DMS114 treated with DMSO at 0.1 percent for 48 hours (cell line): Measurements from ENCODE around the gene TMEM114.

Experiments used
- DNase-seq: peaks from one replicate; lab custom pipeline; 2025; ENCODE audit not compliant: unreplicated experiment; lab: John Stamatoyannopoulos, UW

Gene TMEM114

DNA sequence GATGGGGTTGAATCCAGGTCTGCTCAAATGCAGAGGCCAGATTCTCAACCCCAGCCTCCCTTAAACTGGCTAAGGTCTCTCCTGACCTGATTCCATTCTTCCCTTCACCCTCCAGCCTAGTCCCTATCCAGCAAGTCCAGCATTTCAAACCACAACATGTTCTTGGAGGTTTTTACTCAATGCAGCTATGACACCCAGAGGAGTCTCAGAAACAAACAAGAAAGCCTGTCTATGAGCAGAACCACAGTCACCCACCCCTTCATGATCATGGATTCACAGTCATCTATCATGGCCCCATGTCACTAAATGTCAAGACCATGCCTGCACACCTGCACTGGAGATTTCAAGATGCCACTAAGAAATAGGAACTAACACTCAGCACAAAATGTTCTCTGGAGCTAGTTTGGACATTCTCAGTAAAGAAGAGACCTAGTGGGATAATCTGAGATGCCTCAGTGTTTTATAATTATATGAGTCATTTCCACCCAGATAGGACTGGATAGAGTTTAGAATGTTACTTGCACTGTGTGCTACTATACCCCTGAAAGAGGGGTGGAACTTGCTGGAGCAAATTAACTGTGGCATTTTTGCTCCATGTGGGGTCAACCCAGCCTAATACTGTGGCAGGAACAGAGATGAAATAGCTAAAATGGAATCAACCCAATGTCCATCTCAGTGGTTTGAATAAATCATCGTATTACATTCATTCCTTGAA lies 21.7 kb upstream of the TMEM114 start:
- DNase-seq, result no peak

DNA sequence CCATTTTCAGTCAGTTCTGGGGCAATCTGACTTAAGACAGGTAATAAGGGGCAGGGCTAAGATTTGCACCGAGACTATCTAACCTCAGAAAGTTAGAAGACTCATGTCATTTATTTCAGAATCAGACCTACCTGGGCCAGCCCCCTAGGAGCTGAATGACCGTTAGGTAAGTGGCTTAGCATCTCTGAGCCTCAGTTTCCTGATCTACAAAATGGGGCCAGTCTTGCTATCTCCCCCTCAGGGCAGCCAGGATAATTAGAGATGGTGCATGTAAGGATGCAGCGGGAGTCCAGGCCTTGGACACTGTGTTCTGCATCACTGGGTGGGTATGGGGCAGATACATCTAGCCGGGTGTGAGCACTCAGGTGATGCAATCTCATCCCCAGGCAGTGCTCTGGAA lies 20.8 kb upstream of the TMEM114 start:
- no peak for DNase-seq

DNA sequence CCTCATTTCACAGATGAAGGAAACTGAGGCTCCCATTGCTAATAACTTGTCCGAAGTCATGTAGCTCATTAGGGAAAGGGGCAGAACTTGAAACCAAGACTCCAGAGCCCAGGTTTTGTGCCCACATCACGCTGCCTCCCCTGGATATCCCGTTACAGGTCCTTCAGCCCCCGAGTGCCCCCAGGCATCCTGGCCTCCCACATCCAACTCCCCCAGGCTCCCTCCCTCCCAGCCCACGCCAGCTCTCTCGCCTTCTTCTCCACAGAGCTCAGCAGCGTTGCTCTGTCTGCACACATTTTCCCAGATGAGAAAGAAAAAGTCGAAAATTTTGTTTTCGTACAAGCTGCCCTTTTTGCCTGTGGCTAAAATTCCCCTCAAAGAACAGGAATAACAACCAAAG lies 16.9 kb upstream of the TMEM114 start:
- DNase-seq, result no peak

DNA sequence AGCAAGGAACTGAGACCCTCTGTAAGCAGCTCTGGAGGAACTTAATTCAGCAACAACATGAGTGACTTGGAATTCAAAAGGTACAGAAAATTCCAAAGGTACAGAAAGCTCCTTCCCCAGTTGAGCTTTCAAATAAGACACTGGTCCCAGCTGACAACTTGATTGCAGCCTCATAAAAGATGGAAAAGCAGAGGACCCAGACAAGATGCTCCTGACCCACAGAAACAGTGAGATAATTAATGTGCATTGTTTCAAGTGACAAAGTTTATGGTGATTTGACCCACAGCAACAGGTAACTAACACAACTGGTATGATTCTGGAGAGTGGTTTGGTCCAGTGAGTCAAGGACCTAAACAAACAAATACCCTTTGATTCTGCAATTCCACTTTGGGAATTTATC lies 15.2 kb upstream of the TMEM114 start:
- no peak for DNase-seq

DNA sequence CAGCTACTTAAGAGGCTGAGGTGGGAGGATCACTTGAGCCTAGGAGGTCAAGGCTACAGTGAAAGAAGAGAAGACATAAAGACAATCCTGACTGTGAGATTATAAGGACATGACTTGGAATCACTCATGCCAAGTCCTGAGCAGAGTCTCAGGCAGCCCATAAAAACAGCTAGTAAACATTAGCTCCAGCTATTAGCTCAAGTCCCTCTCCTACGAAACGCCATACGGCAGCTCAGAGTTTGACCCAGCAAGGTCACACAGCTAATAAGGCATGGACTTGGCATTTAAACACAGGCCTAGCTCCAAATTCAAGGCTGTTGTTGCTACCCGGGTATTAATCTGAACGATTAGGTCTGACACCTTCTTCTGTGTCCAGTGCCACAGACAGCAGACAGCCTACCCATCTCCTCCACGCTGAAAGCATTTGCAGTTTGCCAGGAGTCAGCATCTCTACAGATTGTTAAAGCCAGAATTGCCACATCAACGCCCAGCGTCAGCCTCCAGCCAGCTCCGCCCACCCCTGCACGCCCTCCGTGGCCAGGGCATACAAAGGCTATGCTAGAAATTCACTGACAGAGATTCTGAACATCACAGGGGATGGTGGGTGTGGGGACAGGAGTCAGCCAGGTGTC lies 9.9 kb upstream of the TMEM114 start:
- no peak for DNase-seq

DNA sequence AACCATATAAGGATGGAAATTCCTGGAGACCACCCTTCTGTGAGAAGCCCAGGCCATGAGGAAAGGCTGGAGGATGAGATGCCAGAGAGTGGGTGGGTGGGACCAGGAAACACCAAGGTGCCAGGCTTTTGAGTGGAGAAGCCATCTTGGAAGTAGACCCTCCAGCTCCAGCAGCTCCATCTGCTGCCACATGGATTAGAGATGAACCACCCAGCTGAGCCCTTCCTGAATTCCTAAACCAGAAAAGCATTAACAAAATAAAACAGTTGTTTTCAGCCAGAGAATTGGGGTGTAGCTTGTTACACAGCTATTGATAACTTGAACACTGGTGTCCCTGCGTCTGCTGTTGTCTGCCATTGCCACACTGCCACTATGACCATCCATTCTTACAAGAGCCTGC lies 6.3 kb upstream of the TMEM114 start:
- DNase-seq, result no peak

DNA sequence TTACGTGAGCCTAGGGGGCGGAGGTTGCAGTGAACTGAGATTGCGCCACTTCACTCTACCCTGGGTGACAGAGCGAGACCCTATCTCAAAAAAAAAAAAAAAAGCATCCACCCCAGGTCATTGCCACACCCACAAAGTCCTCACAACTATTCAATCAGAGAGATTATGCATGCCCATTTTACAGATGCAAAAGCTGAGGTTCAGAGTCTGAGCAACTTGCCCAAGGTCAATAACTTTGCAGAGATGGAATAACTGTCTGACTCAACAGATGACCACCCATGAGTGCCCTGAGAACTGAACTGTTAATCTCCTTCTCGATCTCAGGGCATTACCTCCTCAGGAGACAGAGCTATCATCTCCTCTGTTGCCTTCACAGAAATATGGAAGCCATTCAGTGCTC lies 5.5 kb upstream of the TMEM114 start:
- no peak for DNase-seq

DNA sequence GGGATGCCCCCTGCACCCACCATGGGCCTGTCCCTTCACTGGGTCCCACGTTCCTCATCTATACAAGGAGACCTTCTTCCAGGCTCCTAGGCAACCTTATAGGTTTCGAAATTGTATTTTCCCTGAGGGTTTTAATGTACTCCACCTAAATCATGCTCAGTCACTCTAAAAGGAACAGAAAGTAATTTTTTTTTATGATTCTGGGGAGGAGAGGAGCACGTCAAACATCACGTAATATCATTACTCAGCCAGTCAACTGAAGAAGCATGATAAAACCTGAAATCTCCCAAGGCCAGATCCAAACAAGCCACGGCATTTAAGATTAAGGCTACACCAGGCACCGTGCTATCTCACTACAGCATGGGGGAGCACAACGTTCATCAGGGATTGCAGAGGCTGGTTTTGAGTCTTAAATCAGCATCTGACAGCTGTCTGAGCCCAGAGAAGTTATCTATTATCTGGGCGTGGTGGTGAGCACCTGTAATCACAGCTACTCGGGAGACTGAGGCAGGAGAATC lies 3.9 kb upstream of the TMEM114 start:
- no peak for DNase-seq

DNA sequence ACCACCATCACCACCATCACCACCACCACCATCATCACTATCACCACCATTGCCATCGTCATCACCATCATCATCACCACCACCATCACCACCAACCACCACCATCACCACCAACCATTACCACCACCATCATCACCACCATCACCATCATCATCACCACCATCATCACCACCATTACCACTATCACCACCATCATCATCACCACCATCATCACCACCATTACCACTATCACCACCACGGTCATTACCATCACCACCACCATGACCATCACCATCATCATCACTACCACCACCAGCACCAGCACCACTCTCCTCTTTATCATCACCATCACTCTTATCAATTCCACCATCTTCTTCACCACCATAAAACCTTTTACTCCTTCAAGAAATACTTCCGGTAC lies 1.1 kb upstream of the TMEM114 start:
- DNase-seq, result no peak

DNA sequence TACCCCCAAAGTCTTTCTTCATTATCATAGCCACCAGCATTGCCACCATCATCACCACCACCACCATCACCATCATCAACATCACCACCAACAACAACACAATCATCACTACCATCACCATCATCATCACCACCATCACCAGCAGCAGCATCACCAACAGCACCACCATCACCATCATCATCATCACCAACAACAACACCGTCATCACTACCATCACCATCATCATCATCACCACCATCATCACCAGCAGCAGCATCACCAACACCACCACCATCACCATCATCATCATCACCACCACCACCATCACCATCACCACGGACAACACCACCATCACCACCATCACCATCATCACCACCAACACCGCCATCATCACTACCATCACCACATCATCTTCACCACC lies 500 bp upstream of the TMEM114 start:
- no peak for DNase-seq

DNA sequence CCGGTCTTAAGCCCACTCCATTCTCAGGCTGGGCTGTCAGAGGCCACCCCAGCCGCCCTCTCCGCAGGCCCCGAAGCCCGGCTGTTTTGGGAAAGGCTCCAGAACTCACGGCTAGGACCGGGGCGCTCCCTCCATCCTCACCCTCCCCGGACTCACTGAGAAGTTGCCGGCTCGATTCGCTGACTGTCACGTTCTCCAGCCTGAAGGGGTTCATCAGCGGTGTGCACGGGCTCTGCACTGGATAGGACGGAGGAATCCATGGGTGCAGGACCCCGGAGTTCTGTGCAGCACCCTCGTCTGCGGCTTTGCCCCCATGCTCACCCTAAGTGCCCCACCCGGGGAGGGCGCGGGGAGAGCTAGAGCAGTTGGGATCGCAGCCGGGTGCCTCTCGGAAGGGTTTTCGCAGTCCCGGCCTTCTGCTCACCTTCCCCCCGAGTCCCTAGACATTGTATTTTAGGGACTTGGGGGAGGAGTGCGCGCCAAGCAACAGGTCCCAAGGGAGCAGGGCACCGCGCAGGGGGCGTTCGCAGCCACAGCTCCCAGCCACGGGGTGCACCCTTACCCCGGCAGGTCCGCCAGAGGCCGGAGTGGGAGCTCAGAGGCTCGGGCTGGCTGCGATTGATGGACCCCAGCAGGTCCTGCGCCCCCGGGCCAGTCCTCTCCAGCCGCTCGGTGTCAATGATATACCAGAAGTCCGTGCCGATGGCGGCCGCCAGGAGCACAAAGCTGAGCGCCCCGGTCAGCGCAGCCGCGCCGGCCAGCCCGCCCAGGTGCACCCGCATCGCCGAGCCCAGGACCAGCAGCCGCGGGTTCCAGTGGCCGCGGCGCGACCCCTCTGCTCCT lies 1.0 kb downstream of the TMEM114 start:
- no peak for DNase-seq

DNA sequence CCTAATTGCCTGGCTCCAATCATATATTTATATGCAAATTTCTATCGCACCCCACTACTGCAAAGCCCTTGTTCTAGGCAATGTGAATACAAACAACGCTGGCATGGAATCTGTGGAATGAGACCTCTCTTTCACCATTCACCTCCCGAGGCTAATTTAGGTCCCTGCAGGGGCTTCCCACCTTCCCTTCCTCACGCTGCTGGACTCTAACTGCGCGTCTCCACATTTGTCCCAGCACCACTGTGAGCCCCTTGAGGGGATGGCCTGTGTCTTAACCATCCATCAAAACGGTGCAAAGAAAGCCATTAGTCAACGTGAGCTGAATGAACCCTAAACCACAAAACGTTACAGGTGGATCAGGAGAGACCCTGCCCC lies 1.6 kb downstream of the TMEM114 start:
- no peak for DNase-seq

DNA sequence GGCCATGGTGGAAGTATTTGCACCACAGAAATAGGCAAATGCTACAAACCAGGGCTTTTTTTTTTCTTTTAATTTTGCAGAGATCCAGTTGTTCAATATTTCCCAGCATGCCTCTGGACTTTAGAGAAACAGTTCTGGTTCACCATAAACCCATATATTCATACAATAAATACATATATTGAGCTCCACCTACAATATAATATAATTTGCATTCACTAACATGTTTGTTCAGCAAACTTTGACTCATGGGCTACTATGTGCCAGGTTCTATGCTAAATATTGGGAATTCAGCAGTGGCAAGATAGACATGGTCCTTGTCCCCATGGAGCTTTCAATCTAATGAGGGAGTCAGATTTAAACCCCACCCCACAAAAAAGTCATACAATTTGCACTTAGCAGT lies 3.2 kb downstream of the TMEM114 start:
- DNase-seq, result no peak

DNA sequence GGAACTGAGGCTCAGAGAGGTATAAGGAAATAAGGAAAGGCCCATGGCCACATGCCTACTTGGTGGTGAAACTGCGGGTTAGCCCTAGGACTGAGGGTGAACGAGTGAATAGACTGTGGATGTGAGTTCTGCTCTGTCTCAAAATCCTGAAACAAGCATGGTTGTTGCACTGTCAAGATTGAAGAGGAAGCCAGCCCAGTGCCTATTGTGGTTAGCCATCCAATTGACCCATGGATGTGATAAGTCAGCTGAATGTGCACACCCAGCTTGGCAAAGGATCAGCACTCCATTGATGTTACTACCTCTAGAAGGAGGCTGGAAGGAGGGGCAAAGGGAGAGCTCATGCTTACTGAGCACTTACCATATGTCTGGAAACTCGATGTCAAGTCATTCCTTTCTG lies 4.5 kb downstream of the TMEM114 start:
- DNase-seq, result no peak

DNA sequence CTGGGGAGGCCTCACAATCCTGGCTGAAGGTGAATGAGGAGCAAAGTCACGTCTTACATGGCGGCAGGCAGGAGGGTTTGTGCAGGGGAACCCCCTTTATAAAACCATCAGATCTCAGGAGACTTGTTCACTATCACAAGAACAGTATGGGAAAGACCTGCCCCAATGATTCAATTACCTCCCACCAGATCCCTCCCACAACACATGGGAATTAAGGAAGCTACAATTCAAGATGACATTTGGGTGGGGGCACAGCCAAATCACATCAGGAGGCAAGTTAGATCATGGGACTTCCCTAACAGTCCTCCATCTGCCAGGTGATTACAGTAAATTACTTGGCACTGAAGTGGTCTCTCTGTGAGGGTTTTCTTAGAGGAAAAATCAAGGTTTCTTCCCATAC lies 5.3 kb downstream of the TMEM114 start:
- DNase-seq, result no peak

DNA sequence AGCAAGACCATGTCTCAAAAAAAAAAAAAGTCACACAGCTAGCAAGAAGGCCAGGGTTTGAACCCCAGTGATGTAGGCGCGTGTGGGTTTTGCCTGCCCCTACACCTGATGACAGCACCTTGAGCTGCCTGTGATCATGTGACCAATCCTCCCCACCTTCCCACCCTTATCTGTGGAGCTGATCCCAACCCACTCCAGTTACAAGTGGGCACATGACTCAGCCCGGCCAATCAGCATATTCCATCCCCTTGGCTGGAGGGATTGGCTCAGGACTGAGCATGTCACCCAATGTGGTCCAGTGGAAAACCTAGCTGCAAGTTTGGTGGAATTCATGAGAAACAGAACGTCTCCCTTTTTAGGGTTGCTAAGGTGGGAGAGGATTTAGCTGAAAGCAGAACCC lies 6.6 kb downstream of the TMEM114 start:
- no peak for DNase-seq

DNA sequence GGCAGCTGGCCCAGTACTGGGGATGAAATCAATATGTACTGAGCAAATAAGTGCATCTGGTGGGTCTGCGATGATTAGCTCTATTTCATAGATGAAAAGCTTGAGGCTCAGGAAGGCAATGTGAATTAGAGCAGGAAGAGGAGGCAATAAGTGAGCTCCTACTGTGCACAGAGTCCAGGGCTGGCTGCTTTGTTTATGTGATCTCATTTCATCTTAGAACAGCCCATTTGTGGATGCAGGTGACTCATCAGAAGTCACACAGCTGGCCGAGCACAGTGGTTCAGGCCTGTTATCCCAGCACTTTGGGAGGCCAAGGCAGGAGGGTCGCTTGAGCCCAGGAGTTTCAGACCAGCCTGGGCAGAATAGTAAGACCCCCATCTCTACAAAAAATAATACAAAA lies 7.1 kb downstream of the TMEM114 start:
- no peak for DNase-seq

DNA sequence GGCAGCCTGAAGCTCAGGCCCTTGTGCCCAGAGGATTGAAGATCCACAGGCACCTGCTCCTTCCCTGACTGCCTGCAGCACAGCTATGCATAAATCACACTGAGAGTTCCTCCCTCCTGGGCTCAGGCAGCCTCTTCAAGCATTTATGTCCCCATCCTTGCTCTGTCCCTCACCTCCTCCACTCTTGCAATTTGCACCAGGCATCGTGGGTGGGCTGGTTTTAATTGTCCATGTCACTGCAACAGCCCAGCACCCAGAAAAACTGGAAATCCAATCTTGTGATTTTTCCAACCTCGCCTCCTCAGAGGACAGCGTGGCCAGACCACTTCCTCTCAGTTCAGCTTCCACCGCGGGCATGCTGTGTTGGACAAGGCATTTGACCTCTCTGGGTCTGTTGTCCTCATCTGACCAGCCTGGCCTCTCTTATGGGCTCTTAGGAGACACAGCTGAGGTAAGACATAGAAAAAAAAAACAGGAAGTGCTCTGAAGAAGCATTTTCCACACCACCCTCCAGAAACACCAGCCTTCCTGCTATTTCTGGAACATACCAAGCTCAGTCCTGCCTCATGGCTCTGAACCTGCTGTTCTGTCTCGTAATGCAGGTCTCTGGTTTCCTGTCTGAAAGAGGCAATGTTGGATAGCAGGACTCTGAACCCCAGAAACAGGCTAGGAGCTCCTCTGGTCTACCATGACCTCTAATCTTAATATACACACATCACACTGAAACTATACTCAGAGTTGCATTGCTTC lies 8.3 kb downstream of the TMEM114 start:
- no peak for DNase-seq

DNA sequence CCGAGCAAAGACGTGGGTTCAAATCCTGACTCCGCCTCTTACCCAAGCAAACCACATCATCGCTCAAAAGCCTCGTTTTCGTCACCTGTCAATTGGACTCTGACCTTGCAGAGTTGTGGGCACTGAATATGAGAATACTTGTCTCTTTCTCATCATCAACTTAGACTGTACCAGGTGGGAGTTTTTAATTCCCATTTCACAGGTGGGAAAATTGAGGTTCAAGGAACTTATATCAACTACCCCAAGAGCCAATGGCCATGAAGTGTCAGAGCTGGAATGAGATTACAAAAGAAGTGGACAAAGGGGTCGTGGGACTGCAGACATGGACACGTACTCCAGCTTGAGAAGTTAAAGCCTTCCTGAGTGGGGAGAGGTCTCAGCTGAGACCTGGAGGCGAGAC lies 10.8 kb downstream of the TMEM114 start:
- DNase-seq, result no peak

DNA sequence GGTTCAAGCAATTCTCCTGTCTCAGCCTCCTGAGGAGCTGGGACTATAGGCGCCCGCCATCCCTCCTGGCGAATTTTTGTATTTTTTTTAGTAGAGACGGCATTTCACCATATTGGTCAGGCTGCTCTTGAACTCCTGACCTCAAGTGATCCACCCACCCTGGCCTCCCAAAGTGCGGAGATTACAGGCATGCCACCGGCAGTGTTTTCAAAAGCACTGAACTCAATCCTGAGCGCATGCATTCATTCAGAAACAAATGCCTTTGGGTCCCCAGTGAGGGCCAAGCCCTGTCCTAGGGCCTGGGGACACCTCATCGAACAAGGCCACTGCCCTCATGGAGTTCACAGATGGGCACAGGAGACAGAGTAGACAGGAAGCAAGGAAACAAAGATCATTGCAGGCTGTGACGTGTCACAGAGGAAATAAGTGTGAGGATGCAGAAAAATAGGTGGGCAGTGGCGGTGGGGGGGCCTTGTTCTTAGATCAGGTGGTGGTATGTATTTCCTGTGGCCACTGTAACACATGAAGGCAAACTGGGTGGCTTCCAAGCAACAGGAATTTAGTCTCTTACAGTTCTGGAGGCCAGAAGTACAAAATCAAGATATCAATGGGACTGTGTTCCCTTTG lies 12.5 kb downstream of the TMEM114 start:
- DNase-seq, result no peak
